GM12878 (cell line): ENCODE data around the gene VPS8. TPM values are rescaled to one million over a fixed set of nuclear protein-coding genes. Genes with fewer than 3 reads are reported as not detected.

Experiments used
- ATAC-seq: fragments of 200-7000 bp; cut with Tn5 transposase; 3 replicates; pipeline ENCODE4 v1.9.1; 2020; ENCODE audit warnings: mild to moderate bottlenecking, moderate library complexity
- BruUV-seq: library from RNA; stranded (reverse); fragments of 400-500 nt; replicated peaks from 2 replicates; lab custom pipeline; 2021; lab: Mats Ljungman, UMichigan
- CTCF ChIA-PET: fragments of 300-600 bp; sonication (Branson Sonifier 250); formaldehyde crosslinking; extraction: SDS; loops from one replicate; lab custom pipeline; 2021; ENCODE audit warnings: inconsistent platforms; lab: Yijun Ruan, JAX
- POLR2A ChIA-PET: fragments of 350-600 bp; formaldehyde crosslinking; extraction: SDS; loops from one replicate; lab custom pipeline; 2021; ENCODE audit warnings: inconsistent platforms; lab: Charles Lee
- RAD21 ChIA-PET: fragments of 300-600 bp; sonication (Branson Sonifier 250); formaldehyde crosslinking; loops from one replicate; lab custom pipeline; 2023; ENCODE audit warnings: antibody characterized with exemption; ENCODE audit not compliant: unreplicated experiment; lab: Charles Lee
- SMC1A ChIA-PET: fragments of 300-600 bp; sonication (Branson Sonifier 250); formaldehyde crosslinking; loops from one replicate; lab custom pipeline; 2023; ENCODE audit not compliant: unreplicated experiment, uncharacterized antibody; lab: Charles Lee
- DNase-seq: peaks from one replicate; pipeline ENCODE4 v3.0.0-alpha.2; 2011; ENCODE audit warnings: low read depth, low spot score
- FAIRE-seq: peaks from 3 replicates; lab custom pipeline; 2011; peaks lifted over from hg19 to GRCh38; lab: Jason Lieb, UNC
- H2AFZ ChIP-seq: 2 replicates; pipeline ENCODE4 v1.6.0; 2011; ENCODE audit warnings: low read depth, low read length, control low read depth; ENCODE audit not compliant: control insufficient read depth
- H3K27ac ChIP-seq: 2 replicates; pipeline ENCODE4 v1.5.1; 2011; ENCODE audit warnings: control low read depth; ENCODE audit not compliant: control insufficient read depth, insufficient read depth
- H3K27me3 ChIP-seq, 2 experiments: replicated peaks in 1 of 2; 2 replicates each; pipeline versions ENCODE4 v1.6.0 to v1.6.1; 2011; ENCODE audit warnings: low read length in 1 of 2; ENCODE audit not compliant: control insufficient read depth in 2 of 2, insufficient read depth in 2 of 2
- H3K36me3 ChIP-seq, 2 experiments: 2 replicates each; pipeline ENCODE4 v1.5.1; 2011; ENCODE audit warnings: low read length in 1 of 2; ENCODE audit not compliant: control insufficient read depth in 2 of 2, insufficient read depth in 2 of 2
- H3K4me1 ChIP-seq: 2 replicates; pipeline ENCODE4 v1.6.1; 2011; ENCODE audit warnings: mild to moderate bottlenecking, low read length, moderate library complexity, mixed read lengths; ENCODE audit not compliant: control insufficient read depth, insufficient read depth
- H3K4me2 ChIP-seq: 2 replicates; pipeline ENCODE4 v1.6.0; 2011; ENCODE audit warnings: control low read depth; ENCODE audit not compliant: control insufficient read depth, insufficient read depth
- H3K4me3 ChIP-seq: fragments of 200-600 bp; sonication (generic); 2 replicates; pipeline ENCODE4 v1.5.1; 2016
- H3K79me2 ChIP-seq: 2 replicates; pipeline ENCODE4 v1.6.0; 2011; ENCODE audit warnings: low read length; ENCODE audit not compliant: control insufficient read depth, insufficient read depth
- H3K9ac ChIP-seq: 2 replicates; pipeline ENCODE4 v1.8.0; 2011; ENCODE audit warnings: low read length, control low read depth, mixed read lengths; ENCODE audit not compliant: control insufficient read depth, insufficient read depth
- H3K9me3 ChIP-seq: replicated peaks from 3 replicates; pipeline ENCODE4 v1.5.1; 2011; ENCODE audit warnings: mild to moderate bottlenecking, low read length; ENCODE audit not compliant: control insufficient read depth, insufficient read depth
- H4K20me1 ChIP-seq: 2 replicates; pipeline ENCODE4 v1.6.0; 2011; ENCODE audit not compliant: control insufficient read depth, insufficient read depth
- MTA2 ChIP-seq: fragments of 450-650 bp; IDR thresholded peaks from 2 replicates; pipeline ENCODE4 v1.6.1; 2016; ENCODE audit warnings: low read depth, mild to moderate bottlenecking, moderate library complexity
- MTA3 ChIP-seq: IDR thresholded peaks from 2 replicates; pipeline ENCODE4 v1.6.1; 2012; ENCODE audit warnings: low read length, inconsistent platforms, borderline replicate concordance
- RBBP5 ChIP-seq: fragments of 200-600 bp; sonication (generic); conservative IDR thresholded peaks from 2 replicates; pipeline ENCODE4 v1.6.1; 2016
- SMAD1 ChIP-seq: fragments of 450-650 bp; IDR thresholded peaks from 2 replicates; pipeline ENCODE4 v1.6.1; 2018; ENCODE audit warnings: mild to moderate bottlenecking, low read depth; ENCODE audit not compliant: partially characterized antibody
- SMAD5 ChIP-seq: IDR thresholded peaks from 2 replicates; pipeline ENCODE4 v1.6.1; 2016; ENCODE audit warnings: antibody characterized with exemption, low read depth
- TAF1 ChIP-seq: IDR thresholded peaks from 2 replicates; pipeline ENCODE4 v1.6.1; 2011; ENCODE audit warnings: mild to moderate bottlenecking, low read depth, low read length, borderline replicate concordance
- TBL1XR1 ChIP-seq: IDR thresholded peaks from 2 replicates; pipeline ENCODE4 v1.6.1; 2012; ENCODE audit warnings: low read depth, low read length, improper control_type of control experiment
- whole genome bisulfite sequencing: methylation state at CpG from one replicate; pipeline ENCODE4 v1.1.6; 2016; ENCODE audit warnings: low lambda C conversion rate; ENCODE audit not compliant: insufficient replicate concordance, insufficient coverage; ENCODE audit errors: missing lambda C conversion rate; 5-methylcytosine and 5-hydroxymethylcytosine counted together
- in situ Hi-C: fragments of 300-500 bp; cut with MboI; formaldehyde crosslinking; loops from 9 replicates; pipeline ENCODE4 v1.14.3; 2018; ENCODE audit warnings: mixed read lengths
- intact Hi-C: fragments of 100-400 bp; cut with micrococcal nuclease; formaldehyde crosslinking; loops from one replicate; pipeline ENCODE4 v1.14.2; 2022; ENCODE audit not compliant: unreplicated experiment
- polyA plus RNA-seq, 11 experiments: library from polyadenylated mRNA; depleted of rRNA in 4 of 11; unstranded in 6 of 11; stranded (reverse) in 5 of 11; fragments of >200 nt; fragmentation: Nextera tagmentation in 4 of 11; fragmentation: Illumina TruSeq in 1 of 11; extraction: Ambion mirVana in 4 of 11; extraction: Trizol in 1 of 11; gene quantifications; 1 replicate in 1 of 11; 2 replicates in 10 of 11; pipeline versions ENCODE4 v1.2.1 to v1.2.3, GENCODE V29; 2011 to 2016; ENCODE audit warnings: inconsistent platforms in 2 of 11, missing spikeins in 2 of 11, low read depth in 1 of 11
- total RNA-seq, 4 experiments: library from RNA; depleted of rRNA in 3 of 4; stranded (reverse); fragments of >200 nt in 3 of 4; fragmentation: Illumina TruSeq in 1 of 4; extraction: Trizol in 1 of 4; gene quantifications; 2 replicates each; pipeline versions ENCODE4 v1.2.1 to v1.2.3, GENCODE V29; 2013 to 2021

VPS8 gene
- total and polyA plus RNA-seq, 10 of the 15 experiments (the other 5 are each of a cell fraction or from before 2014, with no cell fraction given) = 8.9 to 34.7 (median 20.9) TPM

DNA sequence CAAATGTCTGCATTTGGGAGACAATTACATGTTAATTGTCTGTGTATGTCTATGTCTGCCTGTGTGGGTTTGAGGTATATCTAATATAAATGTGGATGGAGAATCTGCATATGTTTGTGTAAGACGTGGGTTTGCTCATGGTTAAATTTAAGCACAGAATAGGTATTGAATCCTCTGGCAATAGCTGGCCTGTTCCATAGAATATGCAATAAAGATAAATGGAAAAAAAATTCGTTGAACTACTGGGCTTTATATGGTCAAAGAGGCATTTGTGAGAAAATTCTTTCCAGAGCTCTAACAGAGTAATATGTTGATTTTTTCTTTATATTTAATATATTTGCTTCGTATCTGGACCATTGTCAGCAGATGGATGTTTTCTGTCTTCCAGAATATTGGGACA, 1.4 kb downstream of the VPS8 start:
- no peak for TF ChIP-seq TAF1
- TF ChIP-seq, all 136 proteins: peak for 0
- ChIA-PET POLR2A (interaction anchor here (0.6 to 1.0 kb wide), 2 partner anchors 222 to 302 kb away, joined by 3 read pairs; no protein-coding TSS in a partner anchor), SMC1A (interaction anchor here (1.7 to 2.9 kb wide), 2 partner anchors 10 to 13 kb away, joined by 4 to 24 read pairs; no protein-coding TSS in a partner anchor), RAD21 (interaction anchor here (1.1 to 1.4 kb wide), 2 partner anchors 10 kb away, joined by 3 read pairs; no protein-coding TSS in a partner anchor), CTCF (interaction anchor here (0.8 to 1.6 kb wide), 8 partner anchors 9 to 363 kb away, joined by 3 to 10 read pairs (median 4); no protein-coding TSS in a partner anchor)
- Histone ChIP-seq H3K27ac (no peak overlapping the region), H3K9me3 (no peaks in the 10 kb centered on the region), H3K79me2 (peaks cover 18% of the 10 kb centered on the region), H4K20me1 (no peaks in the 10 kb centered on the region), H3K4me3 (peak overlapping the region; percentile 74), H3K4me2 (peak overlapping the region; percentile 97), H3K27me3 (no peaks in the 10 kb centered on the region), H3K9ac (no peak overlapping the region), H3K4me1 (peaks cover 16% of the 10 kb centered on the region), H2AFZ (no peak overlapping the region; the same call in 1 of the 2 replicates), H3K36me3 (no peaks in the 10 kb centered on the region)
- intact Hi-C loops (no loop called here), in situ Hi-C loops (no loop called here)
- 74% methylated on average over 3 of the region's 3 CpGs for WGBS
- DNase-seq (no peak), ATAC-seq (no peak), FAIRE-seq (no peak)
- BruUV-seq = no TSS peak

DNA sequence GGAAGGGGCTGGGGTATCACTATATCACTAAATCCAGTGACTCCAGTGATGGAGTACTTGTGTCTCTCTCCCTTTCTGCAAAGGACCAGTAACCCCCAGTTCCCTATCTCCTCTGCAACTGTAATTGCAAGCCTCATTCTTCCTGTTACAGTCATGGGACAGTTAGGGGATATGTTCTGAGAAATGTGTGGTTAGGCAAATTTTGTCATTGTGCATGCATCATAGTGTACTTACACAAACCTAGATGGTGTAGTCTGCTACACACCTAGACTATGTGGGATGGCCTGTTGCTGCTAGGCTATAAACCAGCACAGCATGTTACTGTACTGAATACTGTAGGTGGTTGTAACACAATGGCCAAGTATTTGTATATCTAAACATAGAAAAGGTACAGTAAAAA, 2.2 kb downstream of the VPS8 start:
- ATAC-seq = peak; percentile 32
- in situ Hi-C loops (no loop called here), intact Hi-C loops (no loop called here)
- no peaks in the 10 kb centered on the region for H3K27me3 ChIP-seq
- TF ChIP-seq TBL1XR1 = no peak
- TF ChIP-seq MTA2 = no peak
- TF ChIP-seq SMAD1 = no peak
- no peak for TF ChIP-seq MTA3
- no peak for TF ChIP-seq RBBP5
- TF ChIP-seq SMAD5 = no peak
- peak overlapping the region; percentile 53; the same call in 1 of the 2 replicates for H3K4me2 ChIP-seq
- H2AFZ ChIP-seq = no peak overlapping the region
- no peaks in the 10 kb centered on the region for H3K9me3 ChIP-seq
- ChIA-PET RAD21 (interaction anchor here (1.0 to 1.4 kb wide), 3 partner anchors 9 to 70 kb away, joined by 3 read pairs; no protein-coding TSS in a partner anchor), SMC1A (interaction anchor here (1.7 to 2.9 kb wide), 2 partner anchors 9 to 13 kb away, joined by 4 to 24 read pairs; no protein-coding TSS in a partner anchor), CTCF (interaction anchor here (0.8 to 1.6 kb wide), 9 partner anchors 9 to 362 kb away, joined by 3 to 10 read pairs (median 3); no protein-coding TSS in a partner anchor), POLR2A (interaction anchor here (0.7 to 0.9 kb wide), 2 partner anchors 9 to 15 kb away, joined by 3 read pairs; no protein-coding TSS in a partner anchor)
- no peak overlapping the region for H3K9ac ChIP-seq
- no peak overlapping the region for H3K27ac ChIP-seq
- peaks cover 18% of the 10 kb centered on the region for H3K79me2 ChIP-seq
- H3K36me3 ChIP-seq = no peaks in the 10 kb centered on the region
- peak overlapping the region; percentile 30; the same call in 1 of the 2 replicates for H3K4me3 ChIP-seq
- peak; percentile 8 for DNase-seq
- H4K20me1 ChIP-seq = no peaks in the 10 kb centered on the region
- FAIRE-seq = no peak
- peaks cover 16% of the 10 kb centered on the region for H3K4me1 ChIP-seq
- no TSS peak for BruUV-seq
